ENCODE data around the gene PAPSS1. TPM values are rescaled to one million over a fixed set of nuclear protein-coding genes. Genes with fewer than 3 reads are reported as not detected.

The PAPSS1 gene
- total and polyA plus RNA-seq, 2 of the 8 experiments (the other 6 are each of a cell fraction or from before 2014, with no cell fraction given) = 79.2 to 98.5 TPM

DNA sequence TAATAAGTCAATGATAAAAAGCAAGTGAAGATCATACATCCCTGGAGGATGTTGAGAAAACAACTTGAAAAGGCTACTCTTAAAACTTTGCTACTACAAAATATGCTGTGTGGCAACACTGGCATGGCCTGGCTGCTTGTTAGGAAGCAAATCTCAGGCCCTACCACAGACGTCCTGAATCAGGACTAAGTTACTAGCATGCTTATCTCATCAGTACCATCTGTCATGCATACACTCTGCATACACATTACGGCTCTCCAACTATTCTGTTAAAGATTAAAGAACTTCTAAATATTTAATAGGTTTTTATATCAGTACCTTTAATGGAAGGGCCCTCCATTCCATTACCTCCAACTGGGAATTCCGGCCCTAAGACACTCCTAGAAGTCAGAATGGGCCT is 8.2 kb downstream of the PAPSS1 start (continued):
- TF ChIP-seq RNF2 (IDR thresholded peaks at IDR 0.05; ENCODE audit: borderline replicate concordance, low read depth, low read length, missing control alignments, poor library complexity, severe bottlenecking) (no peak), MAFK (IDR thresholded peaks at IDR 0.05; ENCODE audit: low read depth, low read length) (no peak), HDAC6 (IDR thresholded peaks at IDR 0.05; ENCODE audit: low read depth, low read length) (no peak), TAF7 (optimal IDR thresholded peaks at IDR 0.05; ENCODE audit: borderline replicate concordance, low read depth, low read length) (no peak), NRF1 (IDR thresholded peaks at IDR 0.05; ENCODE audit: low read depth, low read length) (no peak)

All from H1 (cell line).